Measurements from ENCODE around the gene MMEL1. TPM values are rescaled to one million over a fixed set of nuclear protein-coding genes. Genes with fewer than 3 reads are reported as not detected.
"Not testable (repeated sequence)": the region's sequence is repeated elsewhere in the genome, so short reads cannot be mapped to it uniquely, and the experiment has no call there.

Gene MMEL1
- total RNA-seq, 3 donors from 2014 or later, result 9.2 to 12.7 TPM; not detected in 1

GRCh38 chr1:2652152-2652925, 19.5 kb upstream of the MMEL1 start:
- Histone ChIP-seq H3K9me3 (peaks cover 21 to 27% of the 10 kb centered on the region in 2 donors), H3K27me3 (peaks cover 5 to 41% of the 10 kb centered on the region in 2 donors)
- DNase-seq (ENCODE audit: low spot score in 2 of 2); H3K4me1 ChIP-seq; intact Hi-C loops (cut with DNase I; ENCODE audit: low total_unique reads); H3K36me3 ChIP-seq; H3K4me3 ChIP-seq; H3K27ac ChIP-seq: not testable (repeated sequence)

- no peak for TF ChIP-seq POLR2A (IDR thresholded peaks at IDR 0.05)
- TF ChIP-seq, protein P1, sequence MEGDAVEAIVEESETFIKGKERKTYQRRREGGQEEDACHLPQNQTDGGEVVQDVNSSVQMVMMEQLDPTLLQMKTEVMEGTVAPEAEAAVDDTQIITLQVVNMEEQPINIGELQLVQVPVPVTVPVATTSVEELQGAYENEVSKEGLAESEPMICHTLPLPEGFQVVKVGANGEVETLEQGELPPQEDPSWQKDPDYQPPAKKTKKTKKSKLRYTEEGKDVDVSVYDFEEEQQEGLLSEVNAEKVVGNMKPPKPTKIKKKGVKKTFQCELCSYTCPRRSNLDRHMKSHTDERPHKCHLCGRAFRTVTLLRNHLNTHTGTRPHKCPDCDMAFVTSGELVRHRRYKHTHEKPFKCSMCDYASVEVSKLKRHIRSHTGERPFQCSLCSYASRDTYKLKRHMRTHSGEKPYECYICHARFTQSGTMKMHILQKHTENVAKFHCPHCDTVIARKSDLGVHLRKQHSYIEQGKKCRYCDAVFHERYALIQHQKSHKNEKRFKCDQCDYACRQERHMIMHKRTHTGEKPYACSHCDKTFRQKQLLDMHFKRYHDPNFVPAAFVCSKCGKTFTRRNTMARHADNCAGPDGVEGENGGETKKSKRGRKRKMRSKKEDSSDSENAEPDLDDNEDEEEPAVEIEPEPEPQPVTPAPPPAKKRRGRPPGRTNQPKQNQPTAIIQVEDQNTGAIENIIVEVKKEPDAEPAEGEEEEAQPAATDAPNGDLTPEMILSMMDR (IDR thresholded peaks at IDR 0.05), result no peak
- TF ChIP-seq POLR2AphosphoS5 (IDR thresholded peaks at IDR 0.05), result no peak
- H3K27ac ChIP-seq, result no peak overlapping the region
- no peaks in the 10 kb centered on the region for H3K4me1 ChIP-seq
- peaks cover 5 to 37% of the 10 kb centered on the region in 2 donors for H3K27me3 ChIP-seq
- peak in 1 of 2 donors; percentile 19 for DNase-seq (ENCODE audit: low spot score in 2 of 2)
- no peak overlapping the region for H3K4me3 ChIP-seq
- intact Hi-C loops (cut with DNase I; ENCODE audit: low total_unique reads), result no loop called here
- H3K9me3 ChIP-seq, result peaks cover 29 to 40% of the 10 kb centered on the region in 2 donors
- H3K36me3 ChIP-seq, result no peaks in the 10 kb centered on the region
These were observed 18.3 kb upstream of the MMEL1 start for GRCh38 chr1:2650967-2651645.

DNA sequence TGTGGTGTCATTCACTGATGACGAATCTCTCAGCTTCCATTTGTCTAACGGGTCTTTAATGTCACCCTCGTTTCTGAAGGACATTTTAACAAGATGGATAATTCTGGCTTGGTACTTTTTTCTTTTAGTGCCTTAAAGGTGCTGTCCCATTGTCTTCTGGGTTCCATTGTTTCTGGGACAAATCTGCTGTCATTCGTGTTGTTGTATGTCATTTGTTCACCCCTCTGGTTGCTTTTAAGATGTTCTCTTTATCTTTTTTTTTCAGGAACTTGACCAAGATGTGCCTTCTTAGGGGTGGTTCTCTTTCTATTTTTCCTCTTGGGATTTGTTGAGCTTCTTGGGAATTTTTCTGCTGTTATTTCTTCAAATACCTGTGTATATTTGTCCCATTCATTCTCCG, 14.0 kb upstream of the MMEL1 start:
- Histone ChIP-seq H3K27me3 (peaks cover 0 to 8% of the 10 kb centered on the region in 2 donors), H3K27ac (no peak overlapping the region), H3K36me3 (no peaks in the 10 kb centered on the region), H3K9me3 (peaks cover 27 to 35% of the 10 kb centered on the region in 2 donors), H3K4me1 (peaks cover 6 to 14% of the 10 kb centered on the region in 2 donors), H3K4me3 (no peak overlapping the region)
- TF ChIP-seq POLR2AphosphoS5 (IDR thresholded peaks at IDR 0.05), result no peak
- no peak for TF ChIP-seq POLR2A (IDR thresholded peaks at IDR 0.05)
- TF ChIP-seq, protein P1 (IDR thresholded peaks at IDR 0.05), result no peak
- no peak for DNase-seq (ENCODE audit: low spot score in 2 of 2)
- intact Hi-C loops (cut with DNase I; ENCODE audit: low total_unique reads), result no loop called here

- peaks cover 11 to 19% of the 10 kb centered on the region in 2 donors for H3K4me1 ChIP-seq
- H3K36me3 ChIP-seq, result no peaks in the 10 kb centered on the region
- peaks cover 0 to 3% of the 10 kb centered on the region in 2 donors for H3K27me3 ChIP-seq
- intact Hi-C loops (cut with DNase I; ENCODE audit: low total_unique reads), result no loop called here
- no peak overlapping the region for H3K4me3 ChIP-seq
- TF ChIP-seq POLR2A (IDR thresholded peaks at IDR 0.05) (no peak), POLR2AphosphoS5 (IDR thresholded peaks at IDR 0.05) (no peak)
- TF ChIP-seq, protein P1 (IDR thresholded peaks at IDR 0.05), result no peak
- DNase-seq (ENCODE audit: low spot score in 2 of 2), result no peak
- H3K27ac ChIP-seq, result no peak overlapping the region
- peaks cover 27 to 35% of the 10 kb centered on the region in 2 donors for H3K9me3 ChIP-seq
These were observed 13.0 kb upstream of the MMEL1 start for GRCh38 chr1:2645776-2646175.

DNA sequence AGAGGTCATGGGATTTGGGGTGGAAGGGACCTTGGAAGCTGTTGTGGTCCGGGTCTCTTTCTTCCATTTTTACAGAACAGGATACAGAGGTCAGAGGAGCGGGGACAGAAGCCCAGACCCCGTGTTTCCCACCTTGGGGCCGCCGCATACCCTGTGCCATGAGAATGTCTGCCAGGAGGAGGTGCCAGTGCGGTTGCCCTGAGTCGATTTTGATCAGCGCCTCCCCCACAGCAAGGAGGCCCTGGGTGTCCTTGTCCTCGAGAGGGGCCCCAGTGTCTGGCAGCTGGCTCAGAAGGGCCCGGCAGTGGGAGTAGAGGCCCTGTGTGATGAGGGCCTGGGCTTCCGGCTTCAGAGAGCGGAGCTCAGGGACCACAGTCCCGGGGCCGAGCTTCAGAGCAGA, 12.3 kb upstream of the MMEL1 start:
- Histone ChIP-seq H3K4me1 (peaks cover 11 to 19% of the 10 kb centered on the region in 2 donors), H3K4me3 (no peak overlapping the region), H3K27ac (no peak overlapping the region), H3K27me3 (no peaks in the 10 kb centered on the region), H3K9me3 (peaks cover 27 to 35% of the 10 kb centered on the region in 2 donors), H3K36me3 (no peaks in the 10 kb centered on the region)
- intact Hi-C loops (cut with DNase I; ENCODE audit: low total_unique reads), result no loop called here
- peak in 1 of 2 donors; percentile 38 for DNase-seq (ENCODE audit: low spot score in 2 of 2)
- no peak for TF ChIP-seq POLR2AphosphoS5 (IDR thresholded peaks at IDR 0.05)
- TF ChIP-seq POLR2A (IDR thresholded peaks at IDR 0.05), result no peak
- TF ChIP-seq, protein P1 (IDR thresholded peaks at IDR 0.05), result no peak
